Measurements from ENCODE around the gene SPAG9.

The SPAG9 gene

GRCh38 chr17:50934161-50934560 is 186.5 kb downstream of the SPAG9 start:
- DNase-seq: no peak

- DNase-seq: peak; percentile 65
These were observed 189.3 kb downstream of the SPAG9 start for GRCh38 chr17:50931144-50931908.

- no peak for DNase-seq
These were observed 192.0 kb downstream of the SPAG9 start for GRCh38 chr17:50928646-50929045.

GRCh38 chr17:50927287-50927686 is 193.4 kb downstream of the SPAG9 start:
- DNase-seq: no peak

GRCh38 chr17:50926523-50926922 is 194.1 kb downstream of the SPAG9 start:
- DNase-seq: no peak

- DNase-seq: no peak
These were observed 195.3 kb downstream of the SPAG9 start for GRCh38 chr17:50925296-50925891.

GRCh38 chr17:50924800-50925199 is 195.9 kb downstream of the SPAG9 start:
- DNase-seq: no peak

GRCh38 chr17:50924300-50924699 is 196.4 kb downstream of the SPAG9 start:
- DNase-seq: no peak

GRCh38 chr17:50923611-50924010 is 197.1 kb downstream of the SPAG9 start:
- no peak for DNase-seq

- DNase-seq: no peak
These were observed 197.8 kb downstream of the SPAG9 start for GRCh38 chr17:50922721-50923405.

- DNase-seq: no peak
These were observed 198.6 kb downstream of the SPAG9 start for GRCh38 chr17:50922107-50922506.

GRCh38 chr17:50920891-50921586 is 199.6 kb downstream of the SPAG9 start:
- no peak for DNase-seq

GRCh38 chr17:50920041-50920410 is 200.6 kb downstream of the SPAG9 start:
- no peak for DNase-seq

GRCh38 chr17:50919321-50920040 is 201.2 kb downstream of the SPAG9 start:
- peak; percentile 85 for DNase-seq

- peak; percentile 56 for DNase-seq
These were observed 201.8 kb downstream of the SPAG9 start for GRCh38 chr17:50918933-50919296.

GRCh38 chr17:50918071-50918932 is 202.4 kb downstream of the SPAG9 start:
- DNase-seq: peak; percentile 23

- DNase-seq: no peak
These were observed 203.3 kb downstream of the SPAG9 start for GRCh38 chr17:50917418-50917743.

- no peak for DNase-seq
These were observed 203.8 kb downstream of the SPAG9 start for GRCh38 chr17:50916708-50917417.

- no peak for DNase-seq
These were observed 204.5 kb downstream of the SPAG9 start for GRCh38 chr17:50916026-50916707.

- no peak for DNase-seq
These were observed 206.1 kb downstream of the SPAG9 start for GRCh38 chr17:50914505-50915063.

Data from CD4-positive, alpha-beta T cell treated with Interleukin-17A for 4 hours (primary cell).